ENCODE data around the gene DTNBP1.

GRCh38 chr6:15602154-15602553 is 60.7 kb downstream of the DTNBP1 start:
- TF ChIP-seq CTCF (IDR thresholded peaks at IDR 0.05): no peak
- no peak for TF ChIP-seq POLR2A (IDR thresholded peaks at IDR 0.05)

Data from testis (tissue), 2 donors.